Suppressor macrophage (primary cell): ENCODE data around the gene MAN2A1.

Source experiments
- DNase-seq, 4 experiments: peaks; one replicate each; pipeline ENCODE4 v3.0.0-alpha.2; 2020 to 2022

The MAN2A1 gene

DNA sequence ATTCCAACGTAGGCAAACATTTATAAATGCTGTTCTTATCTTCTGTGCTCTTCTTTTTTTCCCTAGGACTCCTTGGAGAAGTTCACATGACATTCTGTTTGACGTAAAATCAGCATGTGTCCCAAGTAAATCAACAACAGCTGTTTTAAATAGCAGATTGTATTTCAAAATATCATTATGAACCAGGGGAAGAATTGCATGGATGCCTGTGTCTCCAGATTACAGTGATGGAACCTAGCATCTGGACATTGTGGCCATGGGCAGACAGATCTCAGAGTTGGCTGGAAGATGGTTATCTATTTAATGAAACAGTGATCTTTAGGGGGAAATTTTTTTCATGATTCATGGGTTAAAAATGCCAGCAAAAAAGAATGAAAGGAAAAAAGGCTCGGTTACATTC lies 222.0 kb downstream of the MAN2A1 start:
- no peak for DNase-seq

DNA sequence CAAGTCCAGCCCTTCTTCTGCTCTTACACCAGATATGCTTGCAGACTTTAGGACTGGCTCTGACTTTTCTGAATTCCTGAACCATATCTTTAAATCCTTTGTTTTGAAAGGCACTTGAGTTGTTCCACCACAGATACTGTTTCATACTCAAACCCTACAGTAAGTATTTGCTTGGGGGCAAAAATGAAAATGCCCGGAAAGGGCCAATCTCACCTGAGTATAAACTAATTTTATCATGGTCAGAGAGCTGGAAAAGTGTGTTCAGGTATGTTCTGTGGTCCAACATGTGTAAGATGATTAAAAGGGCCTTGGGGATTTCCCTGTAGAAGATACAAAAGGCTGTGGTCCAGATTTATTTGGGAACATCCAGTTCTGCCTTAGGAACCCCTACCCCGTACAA lies 225.2 kb downstream of the MAN2A1 start:
- DNase-seq = no peak

DNA sequence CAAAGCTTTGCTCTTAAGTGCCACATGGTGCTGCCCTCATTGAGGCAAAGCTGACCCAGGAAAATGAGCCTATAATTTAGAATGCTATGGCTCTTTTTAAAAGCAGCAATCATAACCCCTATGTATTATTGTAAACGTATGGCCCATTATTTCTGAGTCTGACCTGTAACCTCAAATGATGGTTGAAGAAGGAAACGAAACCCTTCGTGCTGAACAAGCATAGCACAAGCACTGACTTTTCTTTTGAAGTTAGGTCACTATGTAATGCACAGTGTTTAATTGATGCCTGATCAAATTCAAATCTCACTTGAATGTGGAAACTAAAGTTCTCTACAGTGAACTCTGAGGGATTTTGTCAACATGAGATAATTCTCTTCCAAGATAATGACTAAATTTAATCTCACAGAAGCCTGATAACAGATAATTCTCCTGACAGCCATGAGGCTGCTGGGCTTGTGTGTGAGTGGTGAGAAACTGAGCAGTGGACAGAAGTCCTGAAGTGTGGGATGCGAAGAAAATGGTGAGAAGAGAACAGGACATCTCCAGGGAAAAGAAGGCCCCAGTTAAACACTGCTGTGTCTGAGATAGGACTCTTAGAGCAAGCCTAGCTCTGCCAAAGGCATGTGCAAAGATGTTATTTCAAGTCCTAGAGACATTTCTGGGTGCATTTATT lies 226.9 kb downstream of the MAN2A1 start:
- no peak for DNase-seq
